ENCODE measurements around the gene MITF.

Gene MITF

DNA sequence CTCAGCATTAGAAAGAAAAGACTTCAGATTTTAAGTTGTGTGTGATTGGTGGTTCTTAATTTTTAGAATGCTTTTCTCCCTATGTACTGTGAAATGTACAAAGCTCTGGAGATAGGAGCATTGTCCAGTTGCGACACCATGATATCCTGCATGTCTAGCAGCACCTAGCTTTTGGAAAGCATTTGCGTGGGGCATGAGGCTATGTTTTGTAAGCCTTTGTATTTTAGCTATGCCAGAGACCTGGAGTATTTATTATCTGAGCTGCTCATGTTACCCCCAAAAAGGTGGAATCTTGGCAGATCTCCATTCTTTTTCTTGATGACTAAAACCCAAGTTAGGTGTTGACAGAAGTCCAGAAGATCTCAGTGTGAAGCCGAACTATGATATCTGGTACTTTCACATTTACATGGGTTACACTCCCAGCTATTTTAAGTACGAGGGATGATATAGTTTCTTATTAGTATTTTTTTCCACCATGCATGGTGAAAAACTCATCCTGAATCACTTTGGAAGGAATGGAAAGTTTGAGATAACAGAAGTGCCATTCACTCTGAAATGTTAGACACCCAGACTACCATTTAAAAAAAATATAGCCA is 133.6 kb downstream of the MITF start:
- no peak overlapping the region for H3K27ac Mint-ChIP-seq
- no peak overlapping the region for H3K4me3 Mint-ChIP-seq
- no peaks in the 10 kb centered on the region for H3K36me3 Mint-ChIP-seq
- no peaks in the 10 kb centered on the region for H3K4me1 Mint-ChIP-seq
- no peaks in the 10 kb centered on the region for H3K27me3 Mint-ChIP-seq
- no peak for ATAC-seq
- H3K9me3 Mint-ChIP-seq: no peaks in the 10 kb centered on the region

GRCh38 chr3:69876073-69876472 is 136.8 kb downstream of the MITF start:
- Mint-ChIP-seq H3K4me1 (peaks cover 8% of the 10 kb centered on the region), H3K9me3 (no peaks in the 10 kb centered on the region), H3K4me3 (no peak overlapping the region), H3K36me3 (no peaks in the 10 kb centered on the region), H3K27me3 (no peaks in the 10 kb centered on the region), H3K27ac (no peak overlapping the region)
- no peak for ATAC-seq

DNA sequence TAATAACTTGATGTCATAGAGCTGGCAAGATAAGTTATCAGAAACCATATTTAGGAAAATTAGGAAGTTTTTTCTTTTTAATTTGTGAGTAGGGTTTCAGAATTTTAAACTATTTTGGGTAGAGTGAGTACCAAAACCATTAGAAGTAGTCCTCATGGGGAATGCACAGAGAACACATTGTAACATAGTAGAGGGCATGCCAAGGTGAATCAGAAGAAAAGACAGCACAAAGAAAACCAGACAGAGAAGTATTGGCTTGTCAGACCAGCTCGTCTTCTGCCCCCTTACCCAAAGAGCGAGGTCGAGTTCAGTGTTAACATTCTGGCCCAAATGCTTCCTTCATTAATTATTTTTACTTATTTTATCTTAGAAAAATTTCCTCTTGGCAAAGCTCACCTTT is 139.0 kb downstream of the MITF start:
- H3K36me3 Mint-ChIP-seq: no peaks in the 10 kb centered on the region
- H3K27ac Mint-ChIP-seq: no peak overlapping the region
- H3K4me1 Mint-ChIP-seq: peaks cover 8% of the 10 kb centered on the region
- no peak for ATAC-seq
- H3K4me3 Mint-ChIP-seq: no peak overlapping the region
- H3K27me3 Mint-ChIP-seq: no peaks in the 10 kb centered on the region
- H3K9me3 Mint-ChIP-seq: no peaks in the 10 kb centered on the region

DNA sequence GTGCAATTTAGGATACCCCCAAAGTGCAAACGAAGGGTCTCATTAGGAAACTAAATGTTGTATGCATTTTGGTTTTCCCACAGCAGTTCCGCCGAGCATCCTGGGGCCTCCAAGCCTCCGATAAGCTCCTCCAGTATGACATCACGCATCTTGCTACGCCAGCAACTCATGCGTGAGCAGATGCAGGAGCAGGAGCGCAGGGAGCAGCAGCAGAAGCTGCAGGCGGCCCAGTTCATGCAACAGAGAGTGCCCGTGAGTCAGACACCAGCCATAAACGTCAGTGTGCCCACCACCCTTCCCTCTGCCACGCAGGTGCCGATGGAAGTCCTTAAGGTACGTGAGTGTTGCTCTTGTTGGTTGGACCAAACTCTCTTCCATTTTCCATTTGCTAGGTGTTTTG is 139.8 kb downstream of the MITF start:
- H3K36me3 Mint-ChIP-seq: no peaks in the 10 kb centered on the region
- no peaks in the 10 kb centered on the region for H3K9me3 Mint-ChIP-seq
- peaks cover 8% of the 10 kb centered on the region for H3K4me1 Mint-ChIP-seq
- no peak overlapping the region for H3K27ac Mint-ChIP-seq
- no peak overlapping the region for H3K4me3 Mint-ChIP-seq
- no peak for ATAC-seq
- no peaks in the 10 kb centered on the region for H3K27me3 Mint-ChIP-seq

GRCh38 chr3:69880069-69880640 is 140.9 kb downstream of the MITF start:
- Mint-ChIP-seq H3K27me3 (no peaks in the 10 kb centered on the region), H3K36me3 (no peaks in the 10 kb centered on the region), H3K9me3 (no peaks in the 10 kb centered on the region), H3K27ac (no peak overlapping the region), H3K4me1 (peaks cover 8% of the 10 kb centered on the region), H3K4me3 (no peak overlapping the region)
- no peak for ATAC-seq

GRCh38 chr3:69881051-69881450 is 141.8 kb downstream of the MITF start:
- Mint-ChIP-seq H3K4me1 (peaks cover 8% of the 10 kb centered on the region), H3K36me3 (no peaks in the 10 kb centered on the region)

DNA sequence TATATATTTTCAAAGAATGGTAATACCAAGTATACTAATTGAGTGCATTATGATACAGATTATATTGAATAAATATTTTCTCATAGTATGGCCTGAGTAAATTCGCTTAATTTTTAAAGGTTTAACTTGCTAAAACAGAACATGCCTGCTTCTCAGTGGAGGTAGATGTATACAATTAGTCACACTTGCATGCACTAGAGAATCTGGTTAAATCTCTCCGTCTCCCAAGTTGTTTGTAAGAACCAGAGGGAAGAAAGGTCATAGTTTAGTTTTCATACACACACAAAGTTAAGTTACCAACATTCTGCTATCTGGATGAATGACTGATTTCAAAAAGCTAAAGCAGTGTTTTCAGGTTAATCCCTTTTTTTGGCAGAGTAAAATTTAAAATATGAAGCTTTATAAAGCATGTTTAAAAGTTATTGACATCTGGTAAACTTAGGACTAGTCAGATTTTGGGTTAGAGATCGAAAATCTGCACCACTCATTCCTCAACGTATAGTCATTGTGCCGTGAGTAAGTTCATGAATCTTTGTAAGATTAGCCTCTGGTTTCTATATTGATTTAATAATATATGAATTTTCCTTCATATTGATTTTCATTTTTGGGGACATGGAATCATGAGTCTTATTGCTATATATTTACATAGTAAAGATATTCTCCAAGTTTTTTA is 142.6 kb downstream of the MITF start:
- no peak for ATAC-seq
- Mint-ChIP-seq H3K27ac (no peak overlapping the region), H3K4me1 (peaks cover 8% of the 10 kb centered on the region), H3K27me3 (no peaks in the 10 kb centered on the region), H3K4me3 (no peak overlapping the region), H3K36me3 (no peaks in the 10 kb centered on the region), H3K9me3 (no peaks in the 10 kb centered on the region)

More at GRCh38 chr3:69881051-69881450, 141.8 kb downstream of the MITF start:
- Mint-ChIP-seq H3K27ac (no peak overlapping the region), H3K4me3 (no peak overlapping the region), H3K27me3 (no peaks in the 10 kb centered on the region), H3K9me3 (no peaks in the 10 kb centered on the region)
- no peak for ATAC-seq

DNA sequence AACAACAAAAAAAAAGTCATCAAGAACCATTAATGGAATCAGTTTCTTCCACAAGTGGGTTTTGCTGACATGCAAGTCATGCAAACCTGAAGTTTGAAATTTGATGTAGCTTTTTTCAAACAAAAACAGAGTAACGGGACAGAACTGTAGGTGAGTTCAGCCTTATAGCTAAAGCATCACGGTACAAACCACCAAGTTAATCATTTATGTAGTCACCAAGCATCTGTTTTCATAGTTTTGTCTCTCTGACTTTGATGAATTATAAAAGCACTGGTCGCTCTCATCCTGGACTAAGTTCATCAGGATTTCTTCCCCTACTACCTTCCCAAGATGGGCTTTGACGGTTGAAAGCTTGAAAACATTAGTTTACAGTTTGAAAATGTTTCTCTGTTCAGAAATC is 143.3 kb downstream of the MITF start:
- H3K27me3 Mint-ChIP-seq: no peaks in the 10 kb centered on the region
- no peaks in the 10 kb centered on the region for H3K36me3 Mint-ChIP-seq
- H3K4me1 Mint-ChIP-seq: peaks cover 8% of the 10 kb centered on the region
- H3K4me3 Mint-ChIP-seq: no peak overlapping the region
- no peak for ATAC-seq
- H3K9me3 Mint-ChIP-seq: no peaks in the 10 kb centered on the region
- H3K27ac Mint-ChIP-seq: no peak overlapping the region

GRCh38 chr3:69888040-69888942 is 149.0 kb downstream of the MITF start:
- Mint-ChIP-seq H3K4me1 (no peaks in the 10 kb centered on the region), H3K4me3 (no peak overlapping the region), H3K27me3 (no peaks in the 10 kb centered on the region), H3K9me3 (no peaks in the 10 kb centered on the region), H3K27ac (no peak overlapping the region), H3K36me3 (no peaks in the 10 kb centered on the region)
- no peak for ATAC-seq

GRCh38 chr3:69888943-69889315 is 149.7 kb downstream of the MITF start:
- Mint-ChIP-seq H3K4me3 (no peak overlapping the region), H3K27me3 (no peaks in the 10 kb centered on the region), H3K27ac (no peak overlapping the region), H3K4me1 (no peaks in the 10 kb centered on the region), H3K36me3 (no peaks in the 10 kb centered on the region), H3K9me3 (no peaks in the 10 kb centered on the region)
- no peak for ATAC-seq

GRCh38 chr3:69890084-69890483 is 150.8 kb downstream of the MITF start:
- no peaks in the 10 kb centered on the region for H3K27me3 Mint-ChIP-seq
- no peak overlapping the region for H3K4me3 Mint-ChIP-seq
- H3K9me3 Mint-ChIP-seq: no peaks in the 10 kb centered on the region
- no peaks in the 10 kb centered on the region for H3K36me3 Mint-ChIP-seq
- H3K27ac Mint-ChIP-seq: no peak overlapping the region
- no peak for ATAC-seq
- H3K4me1 Mint-ChIP-seq: no peaks in the 10 kb centered on the region

- Mint-ChIP-seq H3K9me3 (no peaks in the 10 kb centered on the region), H3K36me3 (no peaks in the 10 kb centered on the region), H3K4me3 (no peak overlapping the region), H3K4me1 (no peaks in the 10 kb centered on the region), H3K27ac (no peak overlapping the region), H3K27me3 (no peaks in the 10 kb centered on the region)
- ATAC-seq: no peak
Observed at GRCh38 chr3:69890691-69891090, 151.4 kb downstream of the MITF start.

- Mint-ChIP-seq H3K4me3 (no peak overlapping the region), H3K9me3 (no peaks in the 10 kb centered on the region), H3K4me1 (no peaks in the 10 kb centered on the region), H3K27me3 (no peaks in the 10 kb centered on the region), H3K27ac (no peak overlapping the region), H3K36me3 (no peaks in the 10 kb centered on the region)
- ATAC-seq: no peak
Observed at GRCh38 chr3:69892706-69893105, 153.4 kb downstream of the MITF start.

- H3K4me1 Mint-ChIP-seq: no peaks in the 10 kb centered on the region
- H3K36me3 Mint-ChIP-seq: no peaks in the 10 kb centered on the region
- no peak overlapping the region for H3K4me3 Mint-ChIP-seq
- no peak overlapping the region for H3K27ac Mint-ChIP-seq
- no peaks in the 10 kb centered on the region for H3K9me3 Mint-ChIP-seq
- H3K27me3 Mint-ChIP-seq: no peaks in the 10 kb centered on the region
- ATAC-seq: no peak
Observed at GRCh38 chr3:69893274-69893673, 154.0 kb downstream of the MITF start.

GRCh38 chr3:69896095-69896494 is 156.8 kb downstream of the MITF start:
- no peak overlapping the region for H3K27ac Mint-ChIP-seq
- H3K27me3 Mint-ChIP-seq: no peaks in the 10 kb centered on the region
- no peak for ATAC-seq
- no peaks in the 10 kb centered on the region for H3K9me3 Mint-ChIP-seq
- H3K4me1 Mint-ChIP-seq: no peaks in the 10 kb centered on the region
- H3K36me3 Mint-ChIP-seq: no peaks in the 10 kb centered on the region
- H3K4me3 Mint-ChIP-seq: no peak overlapping the region

Measured in stimulated activated memory B cell treated with anti-CD40 and anti-IgM and Interleukin-4, amounts not matched to agents 10 μg/mL and 1 μg/mL and 100 μg/mL, for 72 hours (primary cell).